SK-N-MC (cell line): ENCODE measurements around the gene PRKAR1B.

Experiments used
- DNase-seq: peaks from one replicate; pipeline ENCODE4 v3.0.0-alpha.2; 2011; ENCODE audit warnings: low read depth, low spot score
- H3K27ac ChIP-seq: fragments of 200-600 bp; sonication (generic); 2 replicates; pipeline ENCODE4 v1.5.1; 2016; ENCODE audit warnings: mixed run types
- H3K36me3 ChIP-seq: fragments of 200-600 bp; sonication (generic); 2 replicates; pipeline ENCODE4 v1.6.1; 2017; ENCODE audit warnings: antibody characterized with exemption, low read length, mixed read lengths; ENCODE audit not compliant: insufficient read depth
- H3K4me3 ChIP-seq: fragments of 200-600 bp; sonication (generic); 2 replicates; pipeline ENCODE4 v1.5.1; 2016
- H3K9ac ChIP-seq: fragments of 200-600 bp; sonication (generic); 2 replicates; pipeline ENCODE4 v1.8.0; 2017; ENCODE audit warnings: mixed run types, mixed read lengths; ENCODE audit not compliant: insufficient read length
- H3K9me3 ChIP-seq: fragments of 200-600 bp; sonication (generic); 2 replicates; pipeline ENCODE4 v1.6.1; 2017; ENCODE audit warnings: low read depth, mild to moderate bottlenecking, antibody characterized with exemption, low read length, moderate library complexity, mixed read lengths
- EZH2 ChIP-seq: fragments of 200-600 bp; sonication (generic); IDR thresholded peaks from one replicate; pipeline ENCODE4 v1.6.1; 2017; ENCODE audit warnings: antibody characterized with exemption
- FOXP2 ChIP-seq: optimal IDR thresholded peaks from 2 replicates; pipeline ENCODE3; 2011; ENCODE audit warnings: mild to moderate bottlenecking, moderate library complexity; ENCODE audit not compliant: insufficient read depth; ENCODE audit errors: extremely low read length, control extremely low read depth
- POLR2AphosphoS5 ChIP-seq: IDR thresholded peaks from 2 replicates; pipeline ENCODE4 v1.6.1; 2012; ENCODE audit warnings: mild to moderate bottlenecking, low read depth, low read length, borderline replicate concordance

Gene PRKAR1B

DNA sequence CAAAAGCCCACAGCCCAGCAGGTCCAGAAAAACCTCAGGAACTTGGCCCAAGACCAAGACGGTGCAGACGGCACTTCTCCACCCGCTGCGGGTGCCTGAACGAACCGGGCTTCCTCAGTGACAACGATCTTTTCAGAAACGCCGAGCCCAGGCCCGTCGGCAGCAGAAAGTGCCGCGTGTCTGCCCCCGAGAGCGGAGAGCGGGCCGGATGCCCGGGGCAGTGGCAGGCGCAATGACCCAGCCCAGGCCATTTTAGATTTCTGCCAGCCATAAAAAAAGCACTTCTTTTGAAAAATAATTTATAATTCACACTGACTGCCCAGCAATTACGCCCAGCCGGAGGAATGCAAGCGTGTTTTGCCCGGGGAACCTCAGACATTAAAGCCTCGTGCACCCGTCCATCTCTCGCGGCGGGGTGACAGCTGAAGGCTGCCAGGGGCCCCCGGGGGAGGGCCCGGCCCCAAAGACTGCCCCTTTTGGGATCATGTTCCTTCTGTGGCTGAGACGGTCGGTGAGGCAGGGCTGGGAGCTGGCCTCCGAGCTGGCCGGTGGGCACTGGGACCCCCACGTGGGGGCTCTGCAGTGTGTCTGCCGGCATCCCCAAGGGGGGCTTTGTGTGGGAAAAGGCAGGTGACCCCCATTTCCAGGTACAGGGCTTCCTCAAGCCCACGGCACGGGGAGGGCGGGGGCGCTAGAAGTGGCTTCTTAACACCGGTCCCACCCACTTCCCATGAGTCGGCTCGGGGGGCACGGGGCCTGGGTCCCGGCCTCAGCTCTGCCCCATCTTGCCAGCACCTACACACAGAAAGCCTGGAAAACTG is 136.1 kb downstream of the PRKAR1B start:
- DNase-seq = no peak
- TF ChIP-seq POLR2AphosphoS5 (no peak), FOXP2 (no peak), EZH2 (no peak)
- Histone ChIP-seq H3K4me3 (no peak overlapping the region), H3K9me3 (no peaks in the 10 kb centered on the region), H3K27ac (no peak overlapping the region), H3K9ac (no peak overlapping the region), H3K36me3 (no peaks in the 10 kb centered on the region)

DNA sequence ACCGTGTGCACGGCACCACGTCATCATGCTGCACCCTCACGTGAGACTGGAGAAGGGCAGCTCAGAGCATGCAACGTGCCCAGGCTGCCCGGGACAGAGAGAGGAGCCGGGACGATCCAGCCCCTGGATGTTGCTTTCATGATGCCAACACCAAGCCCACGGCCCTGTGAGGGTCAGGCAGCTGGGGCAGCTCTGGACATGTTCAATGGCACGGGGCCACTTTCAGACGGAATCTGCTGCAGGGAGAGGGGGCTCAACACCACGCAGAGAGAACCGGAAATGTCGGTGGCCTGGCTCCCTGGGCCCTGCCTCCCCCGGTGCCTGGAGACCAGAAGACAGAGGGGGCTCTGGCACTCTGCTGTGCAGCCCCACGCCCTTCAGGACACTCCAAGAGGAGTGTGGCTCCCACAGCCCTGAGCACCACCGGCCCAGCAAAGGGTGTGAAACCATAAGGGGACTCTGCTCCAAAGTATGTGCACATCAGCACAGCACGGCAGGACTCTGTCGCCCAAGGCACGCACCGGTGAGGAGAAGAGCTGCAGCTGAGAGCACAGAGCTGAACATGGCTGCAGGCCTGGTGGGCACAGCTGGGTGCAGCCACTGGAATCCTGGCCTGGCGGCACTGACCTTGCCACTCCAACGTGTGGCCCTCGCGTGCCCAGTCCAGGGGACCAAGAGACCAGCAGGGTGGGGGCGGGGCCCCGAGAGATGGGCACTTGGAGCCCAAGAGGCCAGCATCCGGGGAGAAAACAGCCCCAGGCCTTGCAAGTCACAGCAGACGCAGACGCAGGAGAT is 137.1 kb downstream of the PRKAR1B start:
- no peaks in the 10 kb centered on the region for H3K36me3 ChIP-seq
- H3K9ac ChIP-seq = no peak overlapping the region
- DNase-seq = no peak
- no peak overlapping the region for H3K4me3 ChIP-seq
- no peak for TF ChIP-seq FOXP2
- no peak overlapping the region for H3K27ac ChIP-seq
- H3K9me3 ChIP-seq = no peaks in the 10 kb centered on the region

DNA sequence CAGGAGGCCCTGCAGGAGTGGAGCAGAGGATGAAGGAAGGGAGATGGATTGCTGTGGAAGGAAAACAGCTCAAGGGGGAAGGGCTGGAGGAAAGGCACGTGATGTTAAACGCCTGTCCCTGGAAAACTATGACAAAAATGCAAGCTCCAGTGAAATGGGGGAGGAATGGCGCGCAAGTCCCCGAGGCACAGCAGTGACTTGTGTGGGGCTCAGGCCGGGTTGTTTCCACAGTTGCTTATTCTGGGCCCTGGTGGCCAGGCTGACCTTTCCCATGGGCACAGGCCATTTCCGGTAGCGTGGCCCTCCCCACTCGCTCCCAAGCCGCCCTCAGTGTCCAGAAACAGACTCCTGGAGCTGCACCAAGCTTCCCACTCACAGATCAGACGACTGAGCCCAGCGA is 139.3 kb downstream of the PRKAR1B start:
- DNase-seq = no peak
- Histone ChIP-seq H3K9me3 (no peaks in the 10 kb centered on the region), H3K36me3 (no peaks in the 10 kb centered on the region), H3K9ac (no peak overlapping the region), H3K27ac (no peak overlapping the region), H3K4me3 (no peak overlapping the region)
- TF ChIP-seq POLR2AphosphoS5 (no peak), EZH2 (no peak), FOXP2 (no peak)

DNA sequence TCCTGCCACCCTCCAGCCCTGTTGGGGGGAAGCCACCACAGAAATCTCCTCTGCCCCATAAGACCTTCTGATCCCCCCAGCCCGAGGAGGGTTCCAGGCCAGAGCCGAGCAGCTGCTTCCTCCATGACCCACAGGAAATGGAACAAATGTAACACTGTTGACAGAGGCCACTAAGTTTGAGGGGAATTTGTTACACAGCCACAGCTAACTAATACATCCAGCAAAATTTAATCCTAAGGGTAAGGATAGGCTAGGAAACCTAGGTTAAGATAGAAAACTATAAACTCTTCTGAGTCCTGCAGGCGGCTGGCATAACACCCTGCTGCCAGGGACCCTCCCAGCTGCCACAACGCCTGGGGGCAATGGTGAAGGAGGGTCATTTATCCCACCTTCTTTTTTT is 140.6 kb downstream of the PRKAR1B start:
- Histone ChIP-seq H3K36me3 (no peaks in the 10 kb centered on the region), H3K9me3 (no peaks in the 10 kb centered on the region), H3K27ac (no peak overlapping the region), H3K4me3 (no peak overlapping the region), H3K9ac (no peak overlapping the region)
- no peak for TF ChIP-seq POLR2AphosphoS5
- no peak for TF ChIP-seq EZH2
- no peak for TF ChIP-seq FOXP2
- no peak for DNase-seq

DNA sequence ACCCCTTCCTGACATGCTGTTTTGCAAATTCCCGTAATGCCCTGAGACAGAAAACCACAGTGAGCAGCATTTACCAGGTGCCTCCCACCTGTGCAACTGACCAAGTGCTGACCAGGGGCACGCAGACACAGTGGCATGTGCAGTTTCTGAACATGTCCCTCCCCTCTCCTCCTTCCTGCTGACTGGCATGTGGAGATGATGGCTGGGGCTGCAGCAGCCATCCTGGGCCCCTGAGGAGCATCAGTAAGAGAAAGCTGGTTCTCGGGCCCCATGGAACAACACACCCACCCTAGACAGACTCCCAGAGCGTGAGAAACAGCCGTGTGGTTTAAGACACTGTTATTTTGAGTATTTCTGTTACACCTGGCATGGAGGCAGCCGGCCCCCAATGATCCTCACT is 141.2 kb downstream of the PRKAR1B start:
- Histone ChIP-seq H3K9me3 (no peaks in the 10 kb centered on the region), H3K9ac (no peak overlapping the region), H3K27ac (no peak overlapping the region), H3K4me3 (no peak overlapping the region), H3K36me3 (no peaks in the 10 kb centered on the region)
- no peak for DNase-seq
- TF ChIP-seq FOXP2 = no peak
- no peak for TF ChIP-seq POLR2AphosphoS5
- no peak for TF ChIP-seq EZH2

DNA sequence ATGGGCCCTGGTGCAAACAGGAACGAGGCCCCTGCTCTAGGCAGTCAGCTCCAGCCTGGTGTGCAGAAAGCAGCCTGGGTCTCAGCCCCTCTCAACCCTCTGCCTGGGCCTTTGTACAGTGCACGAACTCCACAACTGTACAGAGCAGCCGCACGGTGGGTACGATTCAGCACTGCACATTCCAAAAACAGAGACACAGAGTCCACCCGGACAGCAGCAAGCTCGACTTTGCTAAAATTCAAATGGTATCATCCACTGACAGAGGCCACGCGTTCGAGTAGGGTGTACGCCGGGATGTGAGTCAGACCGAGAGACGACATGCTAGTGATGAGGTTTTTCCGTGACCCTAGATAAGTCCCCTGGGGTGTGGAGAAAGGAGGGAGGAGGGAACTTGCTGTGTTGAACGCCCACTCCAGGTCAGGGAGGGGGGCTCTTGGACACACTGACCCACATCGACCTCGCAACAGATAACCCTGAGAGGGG is 141.8 kb downstream of the PRKAR1B start:
- TF ChIP-seq POLR2AphosphoS5 = no peak
- no peak for TF ChIP-seq EZH2
- no peak for TF ChIP-seq FOXP2
- no peak overlapping the region for H3K4me3 ChIP-seq
- H3K9me3 ChIP-seq = no peaks in the 10 kb centered on the region
- DNase-seq = no peak
- H3K27ac ChIP-seq = no peak overlapping the region
- H3K36me3 ChIP-seq = no peaks in the 10 kb centered on the region
- no peak overlapping the region for H3K9ac ChIP-seq

DNA sequence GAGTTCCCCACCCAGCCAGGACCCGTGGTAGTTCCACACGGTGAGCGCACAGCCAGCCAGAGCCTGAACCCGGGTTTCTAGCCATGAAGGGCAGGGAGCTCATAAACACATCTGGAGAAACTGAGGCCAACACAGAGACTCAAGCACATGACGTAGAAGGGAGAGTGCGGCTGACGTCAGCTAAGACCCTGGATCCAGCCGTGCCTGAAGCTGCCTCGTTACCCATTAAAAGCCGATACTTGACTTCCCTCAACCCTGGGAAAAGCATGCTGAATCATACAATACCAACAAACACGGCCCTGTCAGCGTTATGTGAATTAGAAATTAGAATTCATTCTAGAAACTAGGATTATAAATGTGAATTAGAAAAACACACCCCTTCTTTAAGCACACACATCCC is 142.3 kb downstream of the PRKAR1B start:
- no peak overlapping the region for H3K27ac ChIP-seq
- no peak overlapping the region for H3K9ac ChIP-seq
- no peak for DNase-seq
- TF ChIP-seq FOXP2 (no peak), POLR2AphosphoS5 (no peak), EZH2 (no peak)
- no peaks in the 10 kb centered on the region for H3K9me3 ChIP-seq
- H3K4me3 ChIP-seq = no peak overlapping the region
- H3K36me3 ChIP-seq = no peaks in the 10 kb centered on the region

DNA sequence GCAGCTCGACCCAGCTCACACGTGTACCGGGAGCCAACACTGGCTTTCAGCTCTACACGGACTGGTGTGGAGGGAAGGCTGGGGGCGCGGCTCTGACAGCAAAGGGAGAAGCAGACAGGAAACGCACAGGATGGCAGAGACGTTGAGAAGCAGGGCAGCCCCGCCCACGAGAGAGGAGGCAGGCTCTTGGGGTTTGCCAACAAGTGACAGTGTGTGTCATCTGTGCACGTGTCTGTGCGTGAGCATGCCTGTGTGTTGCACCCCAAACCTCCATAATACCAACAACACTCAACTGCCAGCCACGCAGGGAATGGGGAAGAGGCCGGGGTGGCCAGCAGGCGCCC is 143.0 kb downstream of the PRKAR1B start:
- H3K9me3 ChIP-seq = no peaks in the 10 kb centered on the region
- no peak for TF ChIP-seq EZH2
- no peak for TF ChIP-seq FOXP2
- TF ChIP-seq POLR2AphosphoS5 = no peak
- no peaks in the 10 kb centered on the region for H3K36me3 ChIP-seq
- no peak overlapping the region for H3K9ac ChIP-seq
- H3K4me3 ChIP-seq = no peak overlapping the region
- H3K27ac ChIP-seq = no peak overlapping the region
- no peak for DNase-seq
